ENCODE measurements around the gene WDR77. TPM values are rescaled to one million over a fixed set of nuclear protein-coding genes. Genes with fewer than 3 reads are reported as not detected.

WDR77 gene
- total RNA-seq, 1 donor from 2014 or later: 35.4 TPM

DNA sequence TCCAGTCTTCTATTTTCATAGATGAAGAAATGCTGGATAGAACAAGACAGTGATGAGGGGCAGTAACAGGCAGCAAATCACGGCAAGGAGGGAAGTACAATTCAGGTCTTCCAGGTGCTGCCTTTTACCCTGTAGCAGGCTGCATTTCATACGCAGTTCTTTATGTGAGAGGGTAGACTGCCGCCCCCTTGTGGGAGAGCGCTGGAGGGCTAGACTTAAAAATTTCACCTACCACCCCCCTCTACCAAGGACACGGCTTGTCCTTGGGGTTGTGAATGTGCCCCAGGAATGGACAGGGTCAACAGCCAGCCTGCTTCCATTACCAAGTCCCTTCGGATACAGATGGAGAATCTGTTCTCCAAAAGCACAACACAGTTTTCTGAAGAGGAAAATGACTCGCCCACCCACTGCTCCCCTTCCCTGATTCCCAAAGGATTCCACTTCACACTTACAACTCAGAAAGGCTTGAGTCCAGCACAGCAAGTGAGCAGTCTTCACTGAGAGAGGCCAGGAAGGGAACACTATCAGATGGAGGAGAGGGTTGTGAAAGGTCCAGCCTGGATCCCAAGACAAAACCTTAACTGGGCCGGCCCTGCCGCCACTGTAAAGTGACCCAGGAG lies 7.4 kb downstream of the WDR77 start:
- DNase-seq (ENCODE audit: low spot score): no peak

DNA sequence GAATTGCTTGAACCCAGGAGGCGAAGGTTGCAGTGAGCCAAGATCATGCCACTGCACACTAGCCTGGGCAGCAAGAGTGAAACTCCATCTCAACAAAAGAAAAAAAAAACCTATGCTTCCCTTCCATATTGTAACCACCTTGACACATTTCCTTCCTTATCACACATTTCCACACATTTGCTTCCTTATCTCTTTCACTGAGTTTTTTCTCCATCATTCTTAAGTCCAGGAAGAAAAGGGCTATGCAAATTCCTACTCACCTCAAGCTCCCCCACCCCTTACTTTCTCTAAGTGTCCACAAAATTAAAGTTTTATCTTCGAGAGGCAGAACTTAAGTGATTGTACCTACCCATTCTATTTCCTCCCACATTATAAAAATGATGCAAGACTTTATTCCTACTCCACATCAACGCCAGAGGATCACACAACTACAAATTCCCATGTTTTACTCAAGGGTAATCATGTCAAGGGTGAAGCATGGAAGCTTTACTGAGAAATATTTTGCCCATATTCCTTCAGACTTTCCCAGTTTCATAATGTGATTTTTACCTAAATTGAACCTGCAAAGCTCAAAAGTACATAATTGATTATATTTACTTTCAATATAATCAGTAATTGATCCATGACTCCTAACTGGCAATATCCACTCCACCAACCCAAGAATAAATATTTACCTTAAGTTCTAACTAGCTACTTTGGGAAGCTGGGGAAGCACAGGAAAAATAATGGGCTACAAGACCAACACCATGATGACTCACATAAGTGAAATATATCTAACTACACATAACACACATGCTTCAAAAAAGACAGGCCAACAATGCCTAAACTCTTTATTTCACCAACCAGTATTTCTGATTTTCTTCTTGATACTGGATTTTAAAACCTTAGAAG lies 9.3 kb downstream of the WDR77 start:
- DNase-seq (ENCODE audit: low spot score): no peak

DNA sequence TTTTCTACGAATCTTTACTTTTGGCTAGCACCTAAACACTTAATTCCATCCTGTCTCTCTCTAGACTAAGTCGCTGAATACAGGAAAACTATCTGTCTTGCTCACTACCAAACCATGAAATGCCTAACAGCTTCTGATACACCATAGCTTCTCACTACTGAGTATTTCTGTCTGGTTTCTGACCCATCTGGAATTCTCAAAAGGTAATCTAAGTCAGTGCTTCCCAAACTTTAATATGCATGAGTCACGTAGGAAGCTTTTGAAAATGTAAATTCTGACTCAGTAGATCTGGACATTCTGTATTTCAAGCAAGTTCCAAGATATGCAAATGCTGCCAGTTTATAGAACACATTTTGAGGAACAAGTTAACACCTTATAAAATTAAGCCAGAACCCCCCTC lies 12.3 kb downstream of the WDR77 start:
- DNase-seq (ENCODE audit: low spot score): no peak

DNA sequence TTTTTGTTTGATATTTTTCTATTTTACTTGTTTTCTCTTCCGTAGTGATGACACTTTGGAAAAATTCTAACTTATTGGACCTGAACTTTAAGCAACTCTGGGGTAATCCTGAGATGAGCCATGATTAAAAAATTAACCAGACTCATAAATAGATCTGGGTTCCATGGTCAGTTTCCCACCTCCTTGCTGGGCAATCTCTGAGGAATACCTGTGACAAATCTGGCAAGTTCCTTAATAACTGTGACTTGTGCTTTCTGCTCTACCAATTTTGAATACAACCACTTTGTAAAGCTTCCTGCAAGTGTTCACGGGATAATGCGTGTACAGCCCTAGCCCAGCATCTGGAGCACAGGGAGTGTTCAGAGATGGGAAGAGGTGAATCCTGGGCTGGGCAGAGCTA lies 24.8 kb downstream of the WDR77 start:
- DNase-seq (ENCODE audit: low spot score): no peak

DNA sequence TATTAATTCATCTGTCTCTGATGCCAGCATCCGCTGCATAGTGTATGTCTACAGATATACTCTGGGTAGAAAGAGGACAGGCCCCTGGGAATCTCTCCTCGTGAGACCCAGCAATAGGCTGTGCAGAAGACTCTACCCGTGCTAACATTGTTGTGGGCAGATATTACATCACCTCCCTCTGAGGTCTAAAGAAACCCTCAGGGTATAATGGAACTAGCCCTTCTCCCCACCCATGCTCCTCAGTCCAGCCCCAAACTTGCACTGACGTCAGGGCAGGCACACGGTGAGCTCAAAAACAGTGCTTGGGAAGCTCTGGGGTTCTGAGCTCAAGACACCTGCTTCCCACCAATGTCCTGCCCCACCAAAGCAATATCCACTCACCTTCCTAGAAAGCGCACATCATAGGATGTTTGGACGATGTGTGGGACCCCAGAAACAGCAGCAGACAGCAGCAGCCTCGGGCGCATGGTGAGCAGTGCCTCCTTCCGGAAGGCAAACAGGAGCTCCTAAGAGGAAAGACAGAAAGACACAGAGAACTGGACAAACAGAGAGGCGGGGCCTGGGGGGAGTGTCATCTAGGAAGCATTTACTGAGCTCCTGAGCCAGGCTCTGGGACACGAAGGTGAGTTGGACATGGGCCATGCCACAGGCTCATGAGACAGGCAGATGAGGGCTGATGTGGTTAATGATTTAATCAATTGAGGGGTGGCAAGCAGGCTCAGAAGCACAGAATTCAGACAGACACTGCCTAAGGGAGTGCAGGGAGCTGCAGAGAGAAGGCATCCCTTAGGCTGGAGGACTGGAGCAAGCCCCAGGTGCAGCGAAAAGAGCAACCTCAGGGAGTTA lies 26.3 kb downstream of the WDR77 start:
- no peak for DNase-seq (ENCODE audit: low spot score)

DNA sequence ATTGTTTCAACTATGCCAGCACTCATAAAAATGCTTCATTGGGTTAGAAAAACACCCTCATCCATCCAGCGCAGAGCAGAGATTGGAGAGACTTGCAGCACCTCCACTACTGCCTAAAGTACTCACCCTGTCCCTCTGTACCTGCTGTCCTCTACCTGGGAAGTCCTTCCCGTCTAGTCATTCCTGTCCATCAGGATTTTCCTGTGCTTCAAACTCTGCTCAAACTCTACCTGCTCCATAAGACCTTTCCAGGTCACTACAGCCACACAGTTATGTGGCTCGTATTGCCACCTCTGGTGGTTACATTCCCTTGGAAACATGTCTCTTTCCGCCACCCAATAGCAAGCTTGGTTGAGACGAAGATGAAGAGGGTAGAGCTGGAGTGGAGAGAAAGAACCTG lies 28.7 kb downstream of the WDR77 start:
- DNase-seq (ENCODE audit: low spot score): no peak

DNA sequence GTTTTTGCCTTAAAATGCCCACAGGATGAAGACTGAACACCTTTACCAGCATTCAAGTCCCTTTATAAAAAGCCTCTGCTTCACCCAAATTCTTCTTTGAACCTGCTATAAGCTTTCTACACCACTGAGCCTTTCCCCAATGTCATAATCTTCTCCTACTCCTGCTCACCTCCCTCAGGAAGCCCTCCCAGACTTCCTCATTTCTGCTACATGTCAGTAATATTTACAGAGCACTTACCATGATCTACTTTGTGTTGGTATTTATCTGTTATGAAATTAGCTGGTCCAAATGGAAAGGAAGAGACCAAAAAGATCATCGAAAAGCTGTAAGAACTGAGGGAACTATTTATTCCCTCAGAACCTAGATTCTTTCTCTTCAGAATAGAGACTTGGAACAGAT lies 30.0 kb downstream of the WDR77 start:
- DNase-seq (ENCODE audit: low spot score): no peak

DNA sequence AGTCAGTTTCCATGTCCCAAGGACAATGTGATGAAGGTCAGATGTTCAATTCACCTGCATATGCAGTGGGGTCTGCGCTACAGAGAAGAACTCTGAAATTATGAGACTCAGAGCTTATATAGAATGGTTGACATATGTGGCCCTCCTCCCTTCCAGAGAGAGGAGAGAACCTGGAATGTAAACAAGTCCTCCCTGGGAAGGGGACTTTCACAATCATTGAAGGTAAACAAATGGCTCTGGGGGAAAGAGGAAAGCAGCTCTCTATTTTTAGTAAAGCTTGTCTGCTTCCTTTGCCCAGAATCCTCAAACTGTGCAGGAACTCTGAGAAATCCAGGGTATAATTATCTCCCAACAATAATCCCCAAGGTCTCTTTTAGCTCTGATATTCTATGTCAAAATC lies 31.3 kb downstream of the WDR77 start:
- no peak for DNase-seq (ENCODE audit: low spot score)

DNA sequence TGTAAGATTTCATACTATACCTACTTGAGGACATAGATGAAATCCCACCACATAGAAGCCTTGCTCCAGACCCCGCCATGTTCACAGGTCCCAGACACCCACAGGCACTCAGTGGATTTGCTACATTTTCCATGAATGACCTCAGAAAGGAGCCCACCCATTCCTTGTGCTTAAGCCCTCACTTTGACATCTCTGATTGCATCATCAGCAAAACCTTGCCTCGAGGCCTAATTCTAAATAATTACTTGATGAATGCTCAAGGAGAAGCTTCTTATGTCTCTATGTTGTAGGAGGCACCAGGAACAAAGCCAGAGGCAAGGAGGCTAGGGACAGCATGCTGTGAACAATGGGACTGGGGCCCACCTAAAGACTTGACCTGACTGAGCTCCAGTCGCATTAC lies 33.6 kb downstream of the WDR77 start:
- no peak for DNase-seq (ENCODE audit: low spot score)

DNA sequence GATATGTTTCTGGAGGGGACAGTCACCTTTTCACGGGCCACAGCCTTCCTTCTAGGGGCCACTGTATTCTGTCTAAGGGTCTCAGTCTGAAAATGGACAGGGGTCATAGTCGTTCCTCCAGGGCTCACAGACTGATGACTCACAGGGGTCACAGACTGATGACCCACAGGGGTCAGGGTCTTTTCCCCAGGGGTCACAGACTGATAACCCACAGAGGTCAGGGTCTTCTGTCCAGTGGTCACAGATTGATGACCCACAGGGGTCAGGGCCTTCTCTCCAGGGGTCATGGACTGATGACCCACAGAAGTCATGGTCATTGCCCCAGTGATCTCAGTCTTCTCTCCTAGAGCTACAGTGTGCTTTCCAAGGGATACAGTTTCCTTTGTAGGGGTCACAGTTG lies 34.3 kb downstream of the WDR77 start:
- DNase-seq (ENCODE audit: low spot score): no peak

DNA sequence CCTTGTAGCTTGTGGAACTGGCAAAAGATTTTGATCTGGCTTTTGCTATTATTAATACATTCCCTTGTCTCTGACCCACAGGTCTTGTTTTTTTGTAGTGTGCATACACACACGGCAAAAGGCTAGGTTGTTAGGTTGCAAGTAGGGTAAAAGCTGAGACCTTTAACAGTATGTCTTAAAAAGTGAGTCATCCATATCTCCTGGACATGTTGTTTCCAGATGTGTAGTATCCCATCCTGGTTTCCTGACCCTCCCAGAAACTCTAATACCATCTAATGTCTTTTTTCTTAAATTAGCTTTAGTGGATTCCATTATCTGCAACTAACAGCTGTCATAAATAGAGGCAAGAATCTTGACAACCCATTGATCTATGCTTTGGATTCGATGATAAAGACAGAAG lies 36.2 kb downstream of the WDR77 start:
- DNase-seq (ENCODE audit: low spot score): no peak

DNA sequence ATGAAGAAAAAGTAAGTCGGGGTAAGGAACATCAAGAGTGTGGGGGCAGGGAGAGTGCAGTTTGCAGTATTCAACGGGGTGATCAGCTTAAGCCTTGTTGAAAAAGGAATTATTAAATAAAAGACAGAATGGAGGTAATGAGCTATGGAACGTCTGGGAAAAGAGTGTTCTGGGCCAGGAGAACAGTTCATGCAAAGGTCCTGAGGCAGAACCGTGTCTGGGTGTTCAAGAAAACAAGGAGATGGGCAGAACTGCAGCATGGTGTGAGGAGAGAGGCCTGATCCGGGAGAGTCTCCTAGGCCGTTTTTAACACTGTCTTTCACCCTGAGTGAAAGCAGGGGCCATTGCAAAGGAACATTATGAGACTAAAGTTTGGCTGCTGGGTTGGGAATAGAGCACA lies 41.8 kb downstream of the WDR77 start:
- no peak for DNase-seq (ENCODE audit: low spot score)

DNA sequence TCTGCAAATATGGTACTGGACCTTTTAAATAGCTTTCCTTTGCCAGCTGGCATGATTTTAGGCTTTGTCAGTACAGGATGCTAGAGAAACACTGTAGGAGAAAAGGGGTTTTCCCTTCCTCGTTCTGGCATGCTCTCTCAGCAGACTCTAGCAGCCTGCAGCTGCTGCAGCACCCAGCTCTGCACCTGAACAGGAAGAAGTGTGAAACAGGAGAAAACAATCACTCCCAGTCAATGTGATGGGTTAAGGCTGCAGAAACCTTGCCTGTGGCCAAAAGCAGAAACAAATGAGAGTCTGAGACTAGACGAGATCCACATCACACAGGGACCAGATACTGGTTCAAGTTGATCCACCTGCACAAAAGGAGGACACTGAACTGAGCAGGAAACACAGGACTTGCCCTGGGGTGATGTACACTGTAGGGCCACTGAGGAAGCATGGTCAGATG lies 42.7 kb downstream of the WDR77 start:
- DNase-seq (ENCODE audit: low spot score): no peak

DNA sequence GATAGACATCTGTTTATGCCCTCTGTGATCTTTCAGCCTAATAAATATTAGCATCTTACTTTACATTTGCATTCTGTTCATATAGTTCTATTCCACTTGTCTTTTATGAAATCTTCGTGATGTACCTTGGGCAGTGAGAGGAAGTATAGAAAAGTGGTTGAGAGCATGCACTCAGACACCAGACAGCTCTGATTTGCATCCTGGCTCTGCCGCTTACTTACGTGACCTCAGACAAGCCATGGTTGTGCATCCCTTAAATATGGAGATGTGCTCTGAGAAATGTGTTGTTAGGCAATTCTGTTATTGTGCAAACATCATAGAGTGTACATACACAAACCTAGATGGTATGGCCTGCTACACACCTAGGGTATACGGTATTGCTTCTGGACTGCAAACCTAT lies 44.5 kb downstream of the WDR77 start:
- no peak for DNase-seq (ENCODE audit: low spot score)

DNA sequence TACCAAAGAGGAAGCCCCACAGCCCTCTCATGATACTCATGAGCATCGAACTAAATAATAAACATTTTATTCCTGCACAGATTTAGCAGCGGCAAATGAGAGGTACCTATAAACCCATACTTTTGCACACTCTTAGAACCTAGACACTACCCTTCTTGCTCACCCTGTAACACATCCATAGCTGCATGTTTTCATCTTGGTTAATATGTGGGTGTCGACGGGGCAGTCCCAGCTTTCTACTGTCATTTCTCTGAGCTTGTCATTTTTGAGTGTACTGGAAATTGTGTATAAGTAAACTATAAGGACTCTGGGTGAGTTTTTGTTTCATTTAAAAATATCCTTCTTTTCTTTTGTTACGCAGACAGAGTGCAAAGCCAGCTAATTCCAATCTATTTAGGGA lies 47.0 kb downstream of the WDR77 start:
- no peak for DNase-seq (ENCODE audit: low spot score)

DNA sequence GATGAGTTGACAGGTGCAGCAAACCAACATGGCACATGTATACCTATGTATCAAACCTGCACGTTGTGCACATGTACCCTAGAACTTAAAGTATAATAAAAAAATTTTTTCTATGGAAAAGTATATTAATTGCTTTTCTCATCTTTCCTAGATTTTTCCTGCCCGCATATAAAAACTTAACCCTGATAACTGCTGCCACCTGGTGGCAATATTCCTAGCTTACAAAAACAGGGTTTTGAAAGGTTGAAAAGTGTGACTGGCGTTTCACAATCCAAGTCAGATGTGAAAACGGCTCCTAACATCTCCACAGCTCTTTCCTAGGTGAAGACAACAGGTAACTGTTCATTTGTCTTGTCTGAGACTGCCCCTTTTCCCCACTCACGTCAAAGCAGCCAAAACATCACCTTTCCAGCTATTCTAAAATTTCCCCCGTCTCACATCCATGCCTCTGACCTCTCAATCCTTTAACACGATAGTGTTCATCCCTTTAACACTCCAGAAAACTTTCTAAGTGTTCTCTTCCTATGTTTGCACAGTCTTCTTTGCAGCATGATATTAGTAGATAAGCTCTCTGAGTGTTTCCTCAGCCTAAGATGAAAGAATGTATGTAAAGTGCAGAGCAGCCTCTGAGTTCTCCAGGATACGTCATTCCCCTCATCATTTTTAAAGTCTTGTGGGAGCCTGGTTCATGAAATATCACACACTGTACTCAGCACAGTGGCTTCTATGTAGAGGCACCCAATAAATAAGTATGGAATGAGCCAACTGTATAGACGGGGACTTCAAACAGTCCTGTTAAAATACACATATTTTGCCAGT lies 49.1 kb downstream of the WDR77 start:
- no peak for DNase-seq (ENCODE audit: low spot score)

DNA sequence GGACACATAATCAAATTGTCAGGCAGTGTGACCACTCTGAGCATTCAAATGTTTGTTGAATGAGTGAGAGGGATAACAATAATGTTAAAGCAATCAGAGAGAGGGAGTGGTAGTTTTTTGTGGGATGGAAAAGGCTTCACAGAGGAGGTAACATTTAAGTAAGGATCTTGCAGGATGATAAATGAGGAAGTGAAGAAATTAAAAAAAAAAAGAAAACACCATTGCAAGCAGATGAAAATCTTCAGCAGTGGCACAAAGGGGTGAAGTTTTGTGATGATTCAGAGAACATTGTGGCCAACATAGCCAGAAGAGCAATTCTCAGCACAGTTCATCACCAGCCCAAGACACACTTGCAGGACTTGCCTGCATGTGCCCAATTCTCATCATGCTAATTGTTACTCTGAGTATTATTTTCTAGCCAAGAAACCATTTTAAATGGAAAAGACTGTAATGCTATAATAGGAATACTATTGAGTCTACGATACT lies 56.6 kb downstream of the WDR77 start:
- no peak for DNase-seq (ENCODE audit: low spot score)

DNA sequence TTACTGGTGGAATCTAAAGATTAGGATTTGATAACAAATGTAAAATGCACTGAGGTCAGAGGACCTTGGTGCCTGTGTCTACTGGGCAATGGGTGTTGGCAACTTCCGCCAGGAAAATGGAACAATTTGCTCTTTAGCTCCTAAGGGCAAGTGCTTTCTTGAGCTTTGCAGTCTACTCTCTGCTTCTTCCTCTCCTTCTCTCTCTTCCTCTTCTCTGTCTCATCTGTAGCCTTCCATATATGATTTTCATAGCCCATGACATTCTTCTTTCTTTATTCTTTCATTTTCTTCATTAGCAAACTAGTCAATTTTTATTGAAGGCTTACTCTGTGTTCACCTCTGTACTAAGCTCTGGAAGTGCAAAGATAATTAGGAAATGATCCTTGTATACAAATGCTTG lies 57.0 kb downstream of the WDR77 start:
- no peak for DNase-seq (ENCODE audit: low spot score)

Data from mesenteric fat pad (tissue), 1 donor.